ENCODE data around the gene AFAP1L2.

The AFAP1L2 gene

DNA sequence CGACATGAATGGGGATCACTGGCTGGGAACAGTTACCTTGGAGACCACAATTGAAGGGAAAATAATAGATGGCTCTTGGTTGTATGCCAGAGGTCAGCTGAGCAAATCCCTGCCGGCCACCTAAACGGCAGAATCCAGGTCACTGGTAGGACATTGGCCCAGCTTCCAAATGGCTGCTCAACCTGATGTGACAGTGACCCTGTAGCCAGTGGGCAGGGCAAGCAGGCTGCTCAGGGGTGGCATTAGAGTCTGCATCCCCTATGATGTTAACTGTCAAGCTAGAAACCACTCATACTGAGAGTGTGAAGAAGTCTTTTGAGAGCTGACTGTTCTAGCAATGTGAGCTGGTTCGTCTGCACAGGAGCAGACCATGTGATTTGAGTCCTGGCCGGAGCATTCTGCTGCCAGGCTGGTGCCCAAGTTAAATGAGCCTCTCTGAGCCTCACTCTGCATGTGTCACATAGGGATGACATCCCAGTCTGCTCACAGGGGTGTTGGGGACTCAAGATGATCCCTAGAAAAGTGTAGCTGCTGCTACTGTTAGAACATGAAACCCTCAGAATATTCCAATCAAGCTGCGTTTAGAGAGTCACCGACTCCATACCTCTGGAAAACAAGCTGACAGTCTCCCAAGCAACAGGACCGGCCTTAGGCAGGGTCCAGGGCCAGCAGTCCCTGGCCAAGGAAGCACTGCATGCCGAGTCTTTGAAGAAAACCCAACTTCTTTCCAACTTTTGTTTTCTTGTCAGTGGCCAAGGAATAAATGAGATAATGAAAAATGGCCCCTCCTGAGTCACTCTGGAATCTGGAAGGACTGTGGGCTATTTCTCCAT is 95.6 kb downstream of the AFAP1L2 start:
- DNase-seq, result no peak

DNA sequence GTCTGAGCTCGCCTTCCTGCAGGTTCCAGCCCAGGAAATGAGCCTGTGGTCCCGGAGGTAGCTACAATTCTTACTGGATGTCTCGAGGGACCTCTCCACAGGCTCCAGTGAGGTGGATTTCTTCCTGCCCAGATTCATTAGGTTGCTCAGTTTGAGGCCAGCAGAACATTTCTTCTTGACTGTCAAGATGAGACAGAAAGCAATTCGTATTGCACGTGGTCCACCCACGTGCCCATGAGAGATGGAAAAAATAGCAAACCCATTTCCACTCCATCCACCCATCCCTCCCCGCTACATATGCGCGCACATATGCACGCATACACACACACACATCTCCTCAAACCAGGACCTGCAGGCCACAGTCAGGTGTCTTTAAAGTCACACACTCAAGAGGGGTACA is 96.6 kb downstream of the AFAP1L2 start:
- no peak for DNase-seq

DNA sequence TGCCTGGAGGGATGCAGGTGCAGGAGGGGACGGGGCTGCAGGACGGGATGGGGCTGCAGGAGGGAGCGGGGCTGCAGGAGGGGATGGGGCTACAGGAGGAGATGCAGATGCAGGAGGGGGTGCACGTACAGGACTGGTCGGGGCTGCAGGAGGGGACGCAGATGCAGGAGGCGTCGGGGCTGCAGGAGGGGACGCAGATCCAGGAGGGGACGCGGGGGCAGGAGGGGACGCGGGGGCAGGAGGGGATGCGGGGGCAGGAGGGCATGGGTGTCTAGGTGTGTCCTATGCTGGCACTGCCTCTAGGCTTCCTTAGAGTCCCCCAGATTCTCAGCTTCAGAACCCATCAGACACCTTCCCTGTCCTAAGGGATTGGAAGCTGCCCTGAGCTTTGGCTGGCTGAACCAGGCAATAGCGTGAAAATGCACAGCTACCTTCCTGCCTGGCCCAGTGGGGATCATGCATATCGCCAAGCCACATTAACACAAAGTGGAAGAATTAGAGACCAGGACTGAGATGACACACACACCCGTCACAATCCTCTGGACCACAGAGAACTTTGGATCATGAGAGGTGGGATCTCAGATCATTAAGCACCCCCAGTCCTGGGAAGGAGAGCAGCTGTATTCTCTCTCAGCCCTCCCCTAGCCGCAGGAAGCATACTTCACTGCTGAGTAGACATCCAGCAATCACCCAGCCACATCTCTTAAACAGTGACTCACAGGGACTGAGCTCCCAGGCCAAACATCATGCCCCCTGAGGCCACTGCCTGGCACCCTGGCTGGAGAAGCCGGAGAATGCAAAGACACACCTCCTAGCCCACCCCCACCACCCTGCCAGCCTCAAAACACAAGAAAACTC is 98.0 kb downstream of the AFAP1L2 start:
- DNase-seq, result no peak

DNA sequence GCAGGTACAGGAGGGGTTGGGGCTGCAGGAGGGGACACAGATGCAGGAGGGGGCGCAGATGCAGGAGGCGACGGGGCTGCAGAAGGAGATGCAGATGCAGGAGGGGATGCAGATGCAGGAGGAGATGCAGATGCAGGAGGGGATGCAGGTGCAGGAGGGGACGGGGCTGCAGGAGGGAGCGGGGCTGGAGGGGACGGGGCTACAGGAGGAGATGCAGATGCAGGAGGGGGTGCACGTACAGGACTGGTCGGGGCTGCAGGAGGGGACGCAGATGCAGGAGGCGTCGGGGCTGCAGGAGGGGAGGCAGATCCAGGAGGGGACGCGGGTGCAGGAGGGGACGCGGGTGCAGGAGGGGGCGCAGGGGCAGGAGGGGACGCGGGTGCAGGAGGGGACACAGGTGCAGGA is 98.8 kb downstream of the AFAP1L2 start:
- no peak for DNase-seq

DNA sequence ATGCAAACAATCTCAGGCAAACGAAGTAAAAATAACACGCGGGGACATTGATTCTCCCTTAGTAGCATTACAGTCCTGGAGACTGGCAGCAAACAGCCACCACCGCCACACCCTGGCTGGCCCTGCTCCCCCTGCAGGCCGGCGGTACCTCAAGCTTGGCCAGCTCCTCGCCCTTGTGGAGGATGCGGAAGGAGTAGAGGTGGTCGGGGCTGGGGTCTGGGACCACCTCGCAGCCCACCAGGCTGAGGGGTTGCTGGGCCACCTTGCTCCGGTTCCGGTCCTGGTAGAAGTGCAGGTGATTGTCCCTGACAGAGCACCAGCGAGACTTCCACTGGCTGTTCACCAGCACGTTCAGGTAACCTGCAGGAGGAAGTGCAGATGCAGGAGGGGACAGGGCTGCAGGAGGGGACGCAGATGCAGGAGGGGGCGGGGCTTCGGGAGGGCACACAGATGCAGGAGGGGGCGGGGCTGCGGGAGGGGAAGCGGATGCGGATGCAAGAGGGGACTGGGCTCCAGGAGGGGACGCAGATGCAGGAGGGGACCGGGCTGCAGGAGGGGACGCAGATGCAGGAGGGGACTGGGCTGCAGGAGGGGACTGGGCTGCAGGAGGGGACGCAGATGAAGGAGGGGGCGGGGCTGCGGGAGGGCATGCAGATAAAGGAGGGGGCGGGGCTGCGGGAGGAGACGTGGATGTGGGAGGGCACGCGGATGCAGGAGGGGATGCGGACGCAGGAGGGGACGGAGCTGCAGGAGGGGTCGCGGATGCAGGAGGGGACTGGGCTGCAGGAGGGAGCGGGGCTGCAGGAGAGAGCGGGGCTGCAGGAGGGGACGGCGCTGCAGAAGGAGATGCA is 99.5 kb downstream of the AFAP1L2 start:
- peak; percentile 53 for DNase-seq

DNA sequence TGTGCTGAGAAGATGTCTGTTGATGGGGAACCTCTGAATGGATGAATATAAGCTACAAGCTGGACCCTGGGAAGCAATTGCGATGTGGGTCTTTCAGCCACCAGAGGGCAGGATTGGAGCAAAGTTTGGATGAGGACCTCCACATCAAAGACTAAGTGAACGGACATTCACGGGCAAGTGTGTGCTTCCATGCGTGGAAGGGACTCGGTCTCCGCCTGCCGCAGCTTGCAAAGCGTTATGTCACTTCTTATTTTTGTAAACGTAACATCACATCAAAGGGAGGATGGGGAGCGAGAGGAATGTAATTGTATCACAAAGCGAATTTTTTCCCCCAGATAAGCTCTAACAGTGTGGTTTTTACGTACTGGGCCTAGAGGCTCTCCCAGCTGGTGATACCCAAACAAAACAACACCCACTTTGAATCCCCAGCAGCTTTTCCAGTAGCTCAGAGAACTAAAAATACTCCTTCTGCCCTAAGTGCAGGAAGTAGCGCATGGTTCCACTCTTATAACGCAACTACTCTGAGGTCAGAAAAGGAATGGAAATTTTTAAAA is 100.2 kb downstream of the AFAP1L2 start:
- peak; percentile 79 for DNase-seq

DNA sequence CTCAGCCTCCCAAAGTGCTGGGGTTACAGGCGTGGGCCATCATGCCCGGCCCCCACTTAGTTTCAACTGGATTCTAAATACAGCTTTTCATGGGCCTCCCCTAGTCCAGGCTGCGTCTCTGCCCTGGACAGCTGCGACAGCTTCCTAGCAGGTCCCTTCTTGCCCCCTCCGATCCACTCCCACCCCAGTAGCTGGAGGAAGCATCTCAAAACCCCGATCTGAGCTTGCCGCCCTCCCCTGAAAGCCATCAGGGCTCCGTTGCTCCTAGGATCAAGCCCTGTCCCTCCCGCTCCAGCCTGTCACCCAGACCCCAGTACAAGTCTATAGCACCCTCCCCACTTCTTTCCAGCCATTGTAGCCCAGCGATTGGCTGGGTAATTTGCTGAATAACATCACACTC is 100.7 kb downstream of the AFAP1L2 start:
- DNase-seq, result no peak

DNA sequence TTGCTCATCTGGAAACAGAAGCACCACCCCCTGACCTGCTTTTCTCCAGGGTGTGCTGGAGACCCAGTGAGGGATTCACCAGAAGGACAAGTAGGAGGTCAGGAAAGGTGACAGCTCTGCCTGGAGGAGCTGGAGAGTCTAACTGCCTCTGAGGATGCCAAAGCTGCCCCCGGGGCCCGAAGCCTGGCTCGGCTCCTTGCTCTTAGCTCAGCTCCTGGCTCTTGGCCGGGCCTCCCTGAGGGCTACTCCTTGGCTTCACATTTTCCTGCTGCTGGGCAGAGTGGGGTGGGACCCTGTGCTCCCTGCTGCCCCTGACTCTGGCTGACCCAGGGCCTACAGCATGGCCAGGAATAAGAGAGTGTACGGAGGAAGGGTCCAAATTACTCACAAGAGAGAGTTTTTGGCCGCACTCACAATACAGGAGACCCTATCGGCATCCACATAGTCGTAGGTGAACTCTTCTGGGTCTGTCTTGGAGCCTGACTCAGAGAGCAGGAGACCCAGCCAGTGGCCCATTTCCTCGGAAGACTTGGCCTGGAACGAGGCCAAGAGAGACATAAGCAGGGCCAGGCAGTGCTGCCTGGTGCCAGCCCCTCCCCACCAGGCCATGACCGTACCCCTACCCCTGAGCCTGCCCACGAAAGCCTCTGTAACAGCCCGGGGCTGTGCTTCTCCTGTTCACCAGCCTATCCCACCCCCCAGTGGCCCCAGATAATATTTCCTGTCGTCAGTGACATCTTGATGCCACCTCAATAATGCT is 102.2 kb downstream of the AFAP1L2 start:
- no peak for DNase-seq

DNA sequence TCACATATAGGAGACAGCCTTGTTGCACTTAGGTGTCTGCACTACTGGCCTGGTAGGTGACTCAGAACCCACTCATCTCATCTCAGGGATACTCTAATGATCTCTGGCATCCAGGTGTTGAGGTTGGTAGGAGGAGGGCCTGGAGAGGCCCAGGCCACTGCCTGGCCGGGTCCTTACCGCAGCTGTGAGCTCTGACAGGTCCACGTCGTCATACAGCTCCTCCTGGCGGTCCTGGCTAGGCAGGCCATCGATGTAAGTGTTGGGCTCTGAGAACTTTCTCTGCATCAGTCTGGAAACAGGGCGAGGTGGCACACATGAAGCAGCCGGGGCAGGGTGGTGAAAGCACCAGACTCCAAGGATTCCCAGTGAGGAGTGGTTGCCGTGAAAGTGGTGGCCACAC is 103.1 kb downstream of the AFAP1L2 start:
- no peak for DNase-seq

DNA sequence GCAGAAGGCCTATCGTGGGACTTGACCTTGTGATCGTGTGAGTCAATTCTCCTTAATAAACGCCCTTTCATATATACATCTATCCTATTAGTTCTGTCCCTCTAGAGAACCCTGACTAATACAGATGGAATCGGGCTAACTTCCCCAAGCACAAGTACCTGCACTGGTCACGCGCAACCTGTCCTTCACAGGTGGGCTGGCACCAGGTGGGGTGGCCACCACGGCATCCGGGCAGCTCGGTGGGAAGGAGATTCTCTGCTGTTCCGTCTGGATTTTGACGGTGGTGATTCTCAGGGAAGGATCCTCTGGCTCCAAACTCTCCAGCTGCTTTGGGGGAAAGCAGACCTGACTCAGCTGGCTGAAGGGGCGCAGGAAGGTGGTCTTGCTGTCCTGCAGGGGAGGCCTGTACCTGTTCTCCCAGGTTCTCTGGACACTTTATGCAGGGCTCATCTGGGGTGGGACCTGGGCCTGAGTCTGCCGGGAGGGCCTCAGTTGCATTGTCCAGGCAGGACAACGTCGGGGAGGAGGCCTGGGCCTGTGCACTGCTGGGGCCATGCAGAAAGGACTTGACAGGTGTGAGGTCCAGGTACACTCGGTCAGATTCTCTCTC is 104.2 kb downstream of the AFAP1L2 start:
- DNase-seq, result no peak

DNA sequence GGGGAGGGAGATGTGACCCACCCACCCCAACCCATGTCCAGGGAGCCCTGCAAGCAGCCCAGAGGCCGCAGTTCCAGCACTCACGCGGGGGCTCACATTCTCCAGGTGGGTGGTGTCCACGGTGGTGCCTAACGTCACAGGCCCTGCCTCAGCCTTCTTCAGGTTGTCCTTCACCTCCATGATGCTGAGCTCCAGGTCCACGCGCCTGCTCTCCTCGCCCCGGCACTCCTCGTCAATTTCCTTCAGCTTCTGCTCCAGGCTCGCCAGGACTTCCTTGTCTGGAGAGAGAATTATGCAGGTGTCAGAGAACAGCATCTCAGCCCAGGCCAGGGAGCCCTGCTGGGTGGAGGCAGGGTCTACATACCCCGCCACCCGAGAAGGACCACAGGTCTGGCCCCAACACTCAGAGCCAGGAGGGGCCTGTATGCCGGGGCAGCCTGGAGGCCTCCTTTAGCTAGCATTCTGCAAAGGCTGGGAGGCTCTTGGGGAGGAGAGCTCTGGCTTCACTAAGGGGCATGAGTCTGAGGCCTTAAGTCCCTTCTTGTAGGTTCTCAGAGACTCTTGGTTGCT is 107.1 kb downstream of the AFAP1L2 start:
- DNase-seq, result no peak

DNA sequence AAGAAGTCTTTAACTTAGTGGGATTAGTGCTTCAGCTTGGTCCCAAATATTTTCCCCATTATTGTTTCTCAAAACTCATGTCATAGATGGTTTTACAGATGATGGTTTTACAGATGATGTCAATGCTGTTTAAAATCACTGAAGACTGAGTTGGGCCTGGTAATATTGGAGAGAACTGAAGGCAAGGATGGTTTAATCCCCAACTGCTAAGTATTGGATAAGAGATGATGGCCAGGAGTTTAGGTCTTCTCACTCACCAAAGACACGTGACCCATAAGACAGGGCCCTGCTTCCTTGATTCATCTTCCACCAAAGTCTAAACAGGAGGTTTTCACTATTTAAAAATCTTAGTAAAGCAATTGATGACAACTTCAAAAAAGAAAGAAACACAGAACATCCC is 108.9 kb downstream of the AFAP1L2 start:
- no peak for DNase-seq

DNA sequence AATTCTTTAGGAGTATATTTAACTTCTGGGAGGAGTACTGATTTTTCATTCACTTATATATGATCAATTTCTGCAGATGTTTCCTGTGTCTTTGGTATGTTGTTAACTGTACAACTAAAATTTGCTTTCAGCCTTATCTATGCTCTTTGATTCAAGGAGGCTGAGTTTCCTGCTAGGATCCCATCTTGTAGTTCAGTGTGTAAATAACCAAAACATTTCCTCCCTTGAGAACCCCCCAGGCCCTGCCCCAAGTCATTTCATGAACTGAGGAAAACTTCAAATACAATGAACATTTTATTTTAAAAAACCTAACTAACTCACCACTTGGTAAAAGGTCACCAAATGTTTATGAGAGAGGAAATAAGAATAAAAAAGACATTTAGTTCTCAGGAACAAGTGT is 109.8 kb downstream of the AFAP1L2 start:
- no peak for DNase-seq

DNA sequence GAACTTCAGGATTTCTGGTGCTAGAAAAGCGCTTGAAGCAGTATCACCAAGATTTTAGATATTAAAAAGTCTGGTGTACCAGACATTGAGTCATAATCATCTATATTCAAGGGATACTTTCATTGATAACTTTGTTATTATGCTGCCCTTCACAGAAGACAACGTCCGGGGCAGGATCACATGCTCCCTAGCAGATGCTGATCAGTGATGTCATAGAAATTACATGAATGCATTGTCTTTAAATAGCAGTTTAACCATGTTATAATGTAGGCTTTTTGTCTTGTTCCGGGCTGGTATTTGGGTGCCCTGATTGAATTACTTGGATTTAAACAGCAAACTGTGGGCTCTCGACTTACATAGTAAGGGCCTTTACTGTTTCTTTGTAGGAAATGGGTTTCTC is 111.2 kb downstream of the AFAP1L2 start:
- DNase-seq, result no peak

DNA sequence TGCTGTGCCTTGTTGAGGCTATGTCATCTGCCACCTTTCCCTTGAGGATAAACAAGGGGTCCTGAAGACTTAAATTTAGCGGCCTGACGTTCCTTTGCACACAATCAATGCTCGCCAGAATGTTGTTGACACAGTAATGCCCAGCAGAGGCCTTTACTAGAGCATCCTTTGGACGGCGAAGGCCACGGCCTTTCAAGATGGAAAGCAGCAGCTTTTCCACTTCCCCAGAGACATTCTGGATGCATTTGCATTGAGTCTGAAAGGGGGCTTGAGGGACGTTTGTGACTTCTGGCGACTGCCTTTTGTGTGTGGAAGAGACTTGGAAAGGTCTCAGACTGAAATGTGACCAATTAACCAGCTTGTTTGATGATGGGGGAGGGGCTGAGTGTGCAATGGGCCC is 112.8 kb downstream of the AFAP1L2 start:
- no peak for DNase-seq

DNA sequence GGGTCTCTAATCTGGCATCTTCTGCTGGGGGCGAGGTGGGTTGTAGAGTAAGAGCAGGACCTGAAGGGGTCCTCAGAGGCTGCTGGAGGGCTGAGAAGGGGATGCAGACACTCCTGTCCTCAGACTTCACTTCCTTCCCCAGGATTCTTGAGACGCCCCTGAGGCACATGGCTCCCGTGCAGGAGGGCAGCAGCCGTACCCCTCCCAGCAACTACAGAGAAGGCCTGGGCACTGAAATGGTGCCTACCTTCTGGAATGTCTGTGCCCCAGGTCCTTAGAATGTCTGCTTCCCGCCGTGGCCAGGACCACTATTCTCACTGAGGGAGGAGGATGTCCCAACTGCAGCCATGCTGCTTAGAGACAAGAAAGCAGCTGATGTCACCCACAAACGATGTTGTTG is 113.2 kb downstream of the AFAP1L2 start:
- DNase-seq, result no peak

DNA sequence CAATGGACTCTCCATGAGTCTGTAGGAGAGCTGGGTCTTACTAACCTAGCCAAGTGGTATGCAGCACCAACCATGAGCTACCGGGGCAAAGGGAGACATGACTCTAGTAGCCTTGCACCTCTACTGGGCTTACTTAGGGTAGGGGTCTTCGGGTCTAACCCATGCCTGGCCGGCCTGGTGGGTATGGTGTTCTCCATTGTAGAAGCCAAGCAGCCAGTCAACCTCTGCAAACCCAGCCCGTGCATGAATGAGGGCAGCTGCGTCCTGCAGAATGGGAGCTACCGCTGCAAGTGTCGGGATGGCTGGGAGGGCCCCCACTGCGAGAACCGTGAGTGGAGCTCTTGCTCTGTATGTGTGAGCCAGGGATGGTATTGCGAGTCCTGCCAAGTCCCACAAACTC is 114.3 kb downstream of the AFAP1L2 start:
- no peak for DNase-seq

DNA sequence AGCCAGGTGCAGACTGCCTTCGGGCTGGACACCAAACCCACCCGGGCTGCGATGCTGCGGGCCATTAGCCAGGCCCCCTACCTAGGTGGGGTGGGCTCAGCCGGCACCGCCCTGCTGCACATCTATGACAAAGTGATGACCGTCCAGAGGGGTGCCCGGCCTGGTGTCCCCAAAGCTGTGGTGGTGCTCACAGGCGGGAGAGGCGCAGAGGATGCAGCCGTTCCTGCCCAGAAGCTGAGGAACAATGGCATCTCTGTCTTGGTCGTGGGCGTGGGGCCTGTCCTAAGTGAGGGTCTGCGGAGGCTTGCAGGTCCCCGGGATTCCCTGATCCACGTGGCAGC is 115.2 kb downstream of the AFAP1L2 start:
- no peak for DNase-seq

DNA sequence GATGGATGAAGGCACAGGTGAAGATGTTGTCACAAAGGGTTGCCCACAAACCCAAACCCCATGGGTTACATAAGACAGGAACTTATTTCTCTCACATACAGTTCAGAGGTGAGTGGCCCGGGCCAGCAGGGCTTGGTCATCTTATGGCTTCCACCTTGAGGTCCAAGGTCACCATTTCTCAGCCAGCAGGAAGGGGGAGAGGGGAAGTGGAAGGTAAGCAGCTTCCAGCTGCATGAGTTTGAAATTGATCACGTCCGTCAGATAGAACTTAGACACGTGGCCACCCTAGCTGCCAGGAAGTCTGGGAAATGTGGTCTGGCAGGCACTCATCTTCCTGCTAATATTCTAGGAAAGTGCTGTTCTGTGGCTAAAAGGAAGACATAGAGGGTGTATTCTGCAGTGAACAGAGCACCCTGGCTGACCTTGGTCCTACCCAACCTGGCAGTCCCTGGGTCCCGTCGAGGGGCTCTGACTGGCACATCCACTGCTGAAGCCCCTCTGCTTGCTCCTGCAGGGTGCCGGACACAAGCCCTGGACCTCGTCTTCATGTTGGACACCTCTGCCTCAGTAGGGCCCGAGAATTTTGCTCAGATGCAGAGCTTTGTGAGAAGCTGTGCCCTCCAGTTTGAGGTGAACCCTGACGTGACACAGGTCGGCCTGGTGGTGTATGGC is 115.7 kb downstream of the AFAP1L2 start:
- no peak for DNase-seq

DNA sequence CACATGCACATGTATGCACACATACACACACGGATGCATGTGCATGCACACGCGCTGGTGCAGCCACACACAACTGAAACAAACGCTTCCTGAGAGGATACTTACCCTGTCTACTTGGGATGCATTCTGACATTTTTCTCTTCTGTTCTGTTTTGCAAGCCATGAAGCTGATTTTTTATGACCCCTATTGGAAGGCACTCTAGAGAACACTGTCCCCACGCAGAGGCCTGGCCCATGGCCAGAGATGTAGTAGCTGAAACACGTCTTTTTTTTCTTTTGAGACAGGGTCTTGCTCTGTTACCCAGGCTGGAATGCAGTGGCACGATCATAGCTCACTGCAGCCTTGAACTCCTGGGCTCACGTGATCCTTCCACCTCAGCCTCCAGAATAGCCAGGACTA is 117.4 kb downstream of the AFAP1L2 start:
- DNase-seq, result no peak

DNA sequence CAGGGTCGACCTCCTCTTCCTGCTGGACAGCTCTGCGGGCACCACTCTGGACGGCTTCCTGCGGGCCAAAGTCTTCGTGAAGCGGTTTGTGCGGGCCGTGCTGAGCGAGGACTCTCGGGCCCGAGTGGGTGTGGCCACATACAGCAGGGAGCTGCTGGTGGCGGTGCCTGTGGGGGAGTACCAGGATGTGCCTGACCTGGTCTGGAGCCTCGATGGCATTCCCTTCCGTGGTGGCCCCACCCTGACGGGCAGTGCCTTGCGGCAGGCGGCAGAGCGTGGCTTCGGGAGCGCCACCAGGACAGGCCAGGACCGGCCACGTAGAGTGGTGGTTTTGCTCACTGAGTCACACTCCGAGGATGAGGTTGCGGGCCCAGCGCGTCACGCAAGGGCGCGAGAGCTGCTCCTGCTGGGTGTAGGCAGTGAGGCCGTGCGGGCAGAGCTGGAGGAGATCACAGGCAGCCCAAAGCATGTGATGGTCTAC is 118.3 kb downstream of the AFAP1L2 start:
- no peak for DNase-seq

Data from stimulated activated CD4-positive, alpha-beta T cell treated with anti-CD3 and anti-CD28 coated beads, Interleukin-4, amount 100 ng/mL, for 24 hours (primary cell).